ENCODE results near the gene ANKRD33. TPM values are rescaled to one million over a fixed set of nuclear protein-coding genes. Genes with fewer than 3 reads are reported as not detected.

Gene ANKRD33
- total and polyA plus RNA-seq, 2 of the 13 experiments (the other 11 are each of a cell fraction or from before 2014, with no cell fraction given), result 0.04 TPM; not detected in 1

DNA sequence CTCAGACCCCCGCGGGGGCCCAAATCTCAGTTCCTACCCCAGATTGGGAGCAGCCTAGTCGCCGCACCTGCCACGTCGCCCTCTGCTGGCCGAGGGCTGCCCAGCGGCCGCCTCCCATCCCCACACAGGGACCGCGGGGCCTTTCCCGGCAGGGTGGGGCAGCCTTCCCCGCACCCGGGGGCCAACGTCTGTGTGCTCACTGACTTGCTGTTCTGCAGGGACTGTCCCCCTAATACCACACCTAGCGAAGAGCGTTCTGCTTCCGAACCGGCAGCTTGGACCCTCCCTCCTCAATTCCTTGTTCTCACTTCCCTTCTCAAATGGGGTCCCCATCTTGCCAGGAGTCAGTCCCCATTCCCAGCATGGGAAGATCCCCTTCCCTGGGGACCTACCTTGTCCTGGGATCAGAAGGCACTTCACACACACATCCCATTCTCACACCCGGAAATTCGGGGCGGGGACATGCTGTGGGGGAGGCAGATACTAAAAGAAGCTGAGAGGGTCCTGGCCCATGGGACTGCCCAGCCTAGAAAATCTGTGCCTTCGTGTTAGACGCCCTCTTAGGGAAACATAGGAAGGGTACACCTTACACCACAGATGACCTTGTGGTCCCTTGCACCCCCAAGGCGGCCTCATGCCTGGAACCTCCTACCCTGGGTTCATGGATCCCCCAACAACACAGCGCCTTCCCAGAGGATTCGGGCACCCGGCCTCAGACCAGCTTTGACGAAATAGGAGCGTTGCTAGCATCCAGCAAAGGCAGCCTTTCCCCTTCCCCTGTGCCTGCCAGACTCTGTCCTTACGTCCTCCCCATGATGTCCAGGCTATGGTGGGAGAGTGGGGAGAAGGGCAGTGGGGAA lies 35.8 kb downstream of the ANKRD33 start (continued):
- no peak for TF ChIP-seq ZBTB40 (IDR thresholded peaks at IDR 0.05)
- 0 out of 2 replicates have a peak, but pooled peaks have one; percentile 8 for TF ChIP-seq ZBTB40 (CRISPR knock-in tag; IDR thresholded peaks at IDR 0.05)
- peak; percentile 59; the same call in 1 of the 2 replicates for TF ChIP-seq MEIS1 (CRISPR knock-in tag; IDR thresholded peaks at IDR 0.05; ENCODE audit: borderline replicate concordance)
- no peak for TF ChIP-seq RNF2 (conservative IDR thresholded peaks at IDR 0.05; ENCODE audit: low read depth)
- TF ChIP-seq, protein P1, sequence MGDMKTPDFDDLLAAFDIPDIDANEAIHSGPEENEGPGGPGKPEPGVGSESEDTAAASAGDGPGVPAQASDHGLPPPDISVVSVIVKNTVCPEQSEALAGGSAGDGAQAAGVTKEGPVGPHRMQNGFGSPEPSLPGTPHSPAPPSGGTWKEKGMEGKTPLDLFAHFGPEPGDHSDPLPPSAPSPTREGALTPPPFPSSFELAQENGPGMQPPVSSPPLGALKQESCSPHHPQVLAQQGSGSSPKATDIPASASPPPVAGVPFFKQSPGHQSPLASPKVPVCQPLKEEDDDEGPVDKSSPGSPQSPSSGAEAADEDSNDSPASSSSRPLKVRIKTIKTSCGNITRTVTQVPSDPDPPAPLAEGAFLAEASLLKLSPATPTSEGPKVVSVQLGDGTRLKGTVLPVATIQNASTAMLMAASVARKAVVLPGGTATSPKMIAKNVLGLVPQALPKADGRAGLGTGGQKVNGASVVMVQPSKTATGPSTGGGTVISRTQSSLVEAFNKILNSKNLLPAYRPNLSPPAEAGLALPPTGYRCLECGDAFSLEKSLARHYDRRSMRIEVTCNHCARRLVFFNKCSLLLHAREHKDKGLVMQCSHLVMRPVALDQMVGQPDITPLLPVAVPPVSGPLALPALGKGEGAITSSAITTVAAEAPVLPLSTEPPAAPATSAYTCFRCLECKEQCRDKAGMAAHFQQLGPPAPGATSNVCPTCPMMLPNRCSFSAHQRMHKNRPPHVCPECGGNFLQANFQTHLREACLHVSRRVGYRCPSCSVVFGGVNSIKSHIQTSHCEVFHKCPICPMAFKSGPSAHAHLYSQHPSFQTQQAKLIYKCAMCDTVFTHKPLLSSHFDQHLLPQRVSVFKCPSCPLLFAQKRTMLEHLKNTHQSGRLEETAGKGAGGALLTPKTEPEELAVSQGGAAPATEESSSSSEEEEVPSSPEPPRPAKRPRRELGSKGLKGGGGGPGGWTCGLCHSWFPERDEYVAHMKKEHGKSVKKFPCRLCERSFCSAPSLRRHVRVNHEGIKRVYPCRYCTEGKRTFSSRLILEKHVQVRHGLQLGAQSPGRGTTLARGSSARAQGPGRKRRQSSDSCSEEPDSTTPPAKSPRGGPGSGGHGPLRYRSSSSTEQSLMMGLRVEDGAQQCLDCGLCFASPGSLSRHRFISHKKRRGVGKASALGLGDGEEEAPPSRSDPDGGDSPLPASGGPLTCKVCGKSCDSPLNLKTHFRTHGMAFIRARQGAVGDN (CRISPR knock-in tag; IDR thresholded peaks at IDR 0.05), result peak; percentile 32; the same call in 1 of the 2 replicates
- peak; percentile 50; the same call in 1 of the 2 replicates for TF ChIP-seq RAD21 (CRISPR knock-in tag; IDR thresholded peaks at IDR 0.05)
- peak; percentile 80 for TF ChIP-seq PATZ1 (CRISPR knock-in tag; IDR thresholded peaks at IDR 0.05)
- TF ChIP-seq, protein P2, sequence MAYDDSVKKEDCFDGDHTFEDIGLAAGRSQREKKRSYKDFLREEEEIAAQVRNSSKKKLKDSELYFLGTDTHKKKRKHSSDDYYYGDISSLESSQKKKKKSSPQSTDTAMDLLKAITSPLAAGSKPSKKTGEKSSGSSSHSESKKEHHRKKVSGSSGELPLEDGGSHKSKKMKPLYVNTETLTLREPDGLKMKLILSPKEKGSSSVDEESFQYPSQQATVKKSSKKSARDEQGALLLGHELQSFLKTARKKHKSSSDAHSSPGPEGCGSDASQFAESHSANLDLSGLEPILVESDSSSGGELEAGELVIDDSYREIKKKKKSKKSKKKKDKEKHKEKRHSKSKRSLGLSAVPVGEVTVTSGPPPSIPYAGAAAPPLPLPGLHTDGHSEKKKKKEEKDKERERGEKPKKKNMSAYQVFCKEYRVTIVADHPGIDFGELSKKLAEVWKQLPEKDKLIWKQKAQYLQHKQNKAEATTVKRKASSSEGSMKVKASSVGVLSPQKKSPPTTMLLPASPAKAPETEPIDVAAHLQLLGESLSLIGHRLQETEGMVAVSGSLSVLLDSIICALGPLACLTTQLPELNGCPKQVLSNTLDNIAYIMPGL (CRISPR knock-in tag; IDR thresholded peaks at IDR 0.05; ENCODE audit: borderline replicate concordance in 1 of 2, low read depth in 1 of 2), result peak in 1 of 2 experiments; percentile 61; a peak in 1 of 4 replicates
- TF ChIP-seq STAG1 (CRISPR knock-in tag; IDR thresholded peaks at IDR 0.05), result peak; percentile 40
